ENCODE measurements around the gene PITPNB.

The PITPNB gene

GRCh38 chr22:27881421-27881820 lies 37.6 kb downstream of the PITPNB start:
- DNase-seq (ENCODE audit: low spot score) = no peak

GRCh38 chr22:27880778-27881394 lies 38.2 kb downstream of the PITPNB start:
- FAIRE-seq (no peak), DNase-seq (ENCODE audit: low spot score) (peak; percentile 24)

More at GRCh38 chr22:27881421-27881820, 37.6 kb downstream of the PITPNB start:
- FAIRE-seq = no peak

GRCh38 chr22:27879923-27880322 lies 39.1 kb downstream of the PITPNB start:
- no peak for FAIRE-seq
- peak; percentile 10 for DNase-seq (ENCODE audit: low spot score)

GRCh38 chr22:27878541-27878940 lies 40.5 kb downstream of the PITPNB start:
- DNase-seq (ENCODE audit: low spot score) (no peak), FAIRE-seq (no peak)

- no peak for DNase-seq (ENCODE audit: low spot score)
- FAIRE-seq = no peak
These were observed 41.6 kb downstream of the PITPNB start for GRCh38 chr22:27877501-27877900.

- DNase-seq (ENCODE audit: low spot score) (no peak), FAIRE-seq (no peak)
These were observed 42.4 kb downstream of the PITPNB start for GRCh38 chr22:27876684-27877083.

GRCh38 chr22:27875951-27876350 lies 43.1 kb downstream of the PITPNB start:
- no peak for DNase-seq (ENCODE audit: low spot score)
- FAIRE-seq = no peak

- DNase-seq (ENCODE audit: low spot score) = no peak
- FAIRE-seq = no peak
These were observed 44.3 kb downstream of the PITPNB start for GRCh38 chr22:27874764-27875163.

GRCh38 chr22:27874185-27874584 lies 44.9 kb downstream of the PITPNB start:
- DNase-seq (ENCODE audit: low spot score) (no peak), FAIRE-seq (no peak)

GRCh38 chr22:27873472-27873871 lies 45.6 kb downstream of the PITPNB start:
- DNase-seq (ENCODE audit: low spot score) = no peak
- no peak for FAIRE-seq

- FAIRE-seq (no peak), DNase-seq (ENCODE audit: low spot score) (no peak)
These were observed 46.6 kb downstream of the PITPNB start for GRCh38 chr22:27872488-27872887.

- FAIRE-seq = no peak
- no peak for DNase-seq (ENCODE audit: low spot score)
These were observed 47.6 kb downstream of the PITPNB start for GRCh38 chr22:27871306-27872014.

GRCh38 chr22:27870234-27871191 lies 48.5 kb downstream of the PITPNB start:
- DNase-seq (ENCODE audit: low spot score) (no peak), FAIRE-seq (no peak)

GRCh38 chr22:27868732-27869282 lies 50.2 kb downstream of the PITPNB start:
- DNase-seq (ENCODE audit: low spot score) (no peak), FAIRE-seq (no peak)

- DNase-seq (ENCODE audit: low spot score) = no peak
- FAIRE-seq = no peak
These were observed 50.9 kb downstream of the PITPNB start for GRCh38 chr22:27867953-27868731.

- no peak for FAIRE-seq
- no peak for DNase-seq (ENCODE audit: low spot score)
These were observed 51.7 kb downstream of the PITPNB start for GRCh38 chr22:27867085-27867952.

- FAIRE-seq (no peak), DNase-seq (ENCODE audit: low spot score) (no peak)
These were observed 52.6 kb downstream of the PITPNB start for GRCh38 chr22:27866135-27867084.

- DNase-seq (ENCODE audit: low spot score) = no peak
- FAIRE-seq = no peak
These were observed 53.6 kb downstream of the PITPNB start for GRCh38 chr22:27865496-27865895.

- FAIRE-seq (no peak), DNase-seq (ENCODE audit: low spot score) (no peak)
These were observed 55.5 kb downstream of the PITPNB start for GRCh38 chr22:27863556-27863955.

Data from RCC 7860 (cell line).